Right lobe of liver (tissue), 4 donors: ENCODE results near the gene RPTOR.

Experiments
- CTCF ChIP-seq, 4 donors: fragments of 200-600 bp in 3 of 4; fragments of 450-650 bp in 1 of 4; IDR thresholded peaks; one replicate each; pipeline versions ENCODE4 v1.5.1 to v1.8.0; 2016 to 2022; ENCODE audit warnings: antibody characterized with exemption in 4 of 4, mild to moderate bottlenecking in 2 of 4
- POLR2A ChIP-seq: fragments of 450-650 bp; IDR thresholded peaks from one replicate; pipeline ENCODE4 v1.6.1; 2017; ENCODE audit warnings: antibody characterized with exemption, mild to moderate bottlenecking
- donor health status: DM: no; HTN: no; CAD: no.
- donor health status: DM: no; HTN: no; CAD: no.
- donor health status: DM: no; HTN: yes; CAD: no.

- TF ChIP-seq CTCF (IDR thresholded peaks at IDR 0.05) (no peak), POLR2A (no peak)
Measured at GRCh38 chr17:80584176-80584905, 39.7 kb downstream of the RPTOR start.
